Endometrium (tissue), 2 donors: ENCODE results near the gene CCDC141.

Source experiments
- FAIRE-seq: peaks from 2 replicates; lab custom pipeline; 2012; peaks lifted over from hg19 to GRCh38; lab: Jason Lieb, UNC
- donor health status: control.
- donor health status: control.

CCDC141 gene

GRCh38 chr2:178962805-178963433, 87.0 kb downstream of the CCDC141 start:
- FAIRE-seq, result no peak

GRCh38 chr2:178962152-178962551, 87.8 kb downstream of the CCDC141 start:
- no peak for FAIRE-seq

DNA sequence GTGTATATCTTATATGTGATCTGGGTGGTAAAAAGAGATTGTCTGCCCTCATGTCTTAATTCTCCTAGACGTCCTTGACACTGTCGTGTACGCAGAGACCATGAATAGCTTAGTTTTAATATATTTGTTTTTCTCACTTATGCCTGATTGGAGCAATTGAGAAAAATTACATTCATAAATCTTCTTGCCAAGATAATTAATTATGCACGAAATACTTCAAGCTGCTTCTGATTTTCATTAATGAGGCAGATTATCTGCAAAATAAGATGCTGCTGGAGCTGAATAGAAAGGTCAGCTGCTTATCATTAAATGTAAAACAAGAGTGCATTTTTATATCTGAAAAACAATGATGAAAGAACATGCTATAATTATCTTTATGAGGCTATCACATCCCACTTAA, 95.9 kb downstream of the CCDC141 start:
- no peak for FAIRE-seq

- FAIRE-seq, result no peak
Observed at GRCh38 chr2:178951266-178952006, 98.5 kb downstream of the CCDC141 start.

- no peak for FAIRE-seq
Observed at GRCh38 chr2:178949584-178949983, 100.4 kb downstream of the CCDC141 start.

GRCh38 chr2:178949151-178949550, 100.8 kb downstream of the CCDC141 start:
- no peak for FAIRE-seq

GRCh38 chr2:178947006-178947405, 102.9 kb downstream of the CCDC141 start:
- no peak for FAIRE-seq

GRCh38 chr2:178946494-178946893, 103.4 kb downstream of the CCDC141 start:
- FAIRE-seq, result no peak

DNA sequence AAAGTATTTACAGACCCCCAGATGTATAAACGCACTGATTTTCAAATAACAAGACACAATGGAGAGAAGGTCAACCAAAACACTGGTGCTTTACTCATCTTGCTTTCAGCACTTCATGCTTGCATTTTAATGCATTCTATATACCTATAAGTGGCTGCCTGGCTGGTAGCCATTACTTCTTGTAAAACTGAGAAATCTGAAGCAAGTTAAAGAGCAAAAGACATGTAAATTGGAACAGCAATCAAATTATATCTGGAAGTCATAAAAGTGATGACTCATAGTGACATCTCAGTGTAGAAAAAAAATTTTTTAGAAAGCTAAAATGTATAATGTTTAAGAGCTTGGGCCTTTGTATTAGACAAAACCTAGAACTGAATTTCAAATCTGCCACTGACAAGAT, 106.2 kb downstream of the CCDC141 start:
- no peak for FAIRE-seq

DNA sequence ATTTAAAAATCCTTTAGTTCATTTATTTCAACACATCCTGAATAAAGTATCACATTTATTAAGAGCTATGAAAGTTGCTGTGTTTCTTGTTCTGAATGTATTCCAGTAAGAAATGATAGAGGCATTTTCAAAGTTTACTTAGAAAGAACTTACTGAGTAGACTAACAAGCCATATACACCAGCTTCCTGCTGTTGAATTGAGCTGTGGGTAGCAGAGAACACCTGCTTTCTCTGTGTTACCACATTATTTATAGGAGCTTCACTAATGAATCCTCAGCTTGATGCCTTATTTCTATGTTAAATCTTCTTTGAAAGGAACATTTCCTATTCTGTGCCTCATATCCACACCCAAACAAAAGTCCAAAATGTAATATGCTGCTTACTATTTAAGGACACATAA, 115.4 kb downstream of the CCDC141 start:
- no peak for FAIRE-seq

GRCh38 chr2:178933493-178933892, 116.4 kb downstream of the CCDC141 start:
- FAIRE-seq, result no peak

DNA sequence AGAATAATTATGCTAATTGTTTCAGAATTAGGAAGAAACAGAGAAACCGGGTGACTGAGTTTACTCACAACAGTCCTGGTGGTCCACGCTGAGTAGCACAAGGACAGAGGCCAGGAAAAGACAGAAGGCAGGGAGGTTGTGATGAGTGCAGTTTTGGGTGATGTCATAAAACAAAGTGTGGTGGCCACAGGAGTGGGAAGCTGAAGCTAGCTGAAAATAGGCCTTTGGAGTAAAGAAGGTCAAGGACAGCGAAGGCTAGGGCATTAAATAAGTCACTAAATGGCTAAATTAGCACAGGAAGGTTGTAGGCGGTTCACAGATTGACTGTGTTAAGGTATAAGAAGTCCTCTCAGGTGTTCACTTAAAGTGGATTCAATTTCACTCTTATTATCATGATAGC, 121.9 kb downstream of the CCDC141 start:
- no peak for FAIRE-seq

GRCh38 chr2:178927173-178927572, 122.8 kb downstream of the CCDC141 start:
- FAIRE-seq, result no peak

GRCh38 chr2:178924817-178925216, 125.1 kb downstream of the CCDC141 start:
- FAIRE-seq, result no peak

DNA sequence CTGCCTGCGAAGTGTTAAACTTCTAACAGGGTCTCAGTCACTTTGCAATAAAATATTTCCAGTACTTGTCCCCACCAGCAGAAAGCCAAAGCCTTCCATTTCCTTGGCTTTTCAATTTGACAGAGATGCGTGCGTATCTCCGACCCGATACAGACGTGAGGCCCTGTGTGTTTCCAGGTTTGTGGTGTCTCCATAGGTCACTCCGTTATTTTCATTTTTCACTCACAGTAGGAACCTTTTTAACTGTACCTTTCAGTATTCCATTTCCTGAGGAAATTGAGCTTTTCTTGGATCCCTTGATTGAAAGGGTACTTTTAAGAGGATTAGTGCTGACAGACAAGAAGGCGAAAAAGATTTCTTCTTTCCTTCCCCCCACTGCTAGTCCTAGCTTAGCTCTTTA, 126.4 kb downstream of the CCDC141 start:
- no peak for FAIRE-seq

DNA sequence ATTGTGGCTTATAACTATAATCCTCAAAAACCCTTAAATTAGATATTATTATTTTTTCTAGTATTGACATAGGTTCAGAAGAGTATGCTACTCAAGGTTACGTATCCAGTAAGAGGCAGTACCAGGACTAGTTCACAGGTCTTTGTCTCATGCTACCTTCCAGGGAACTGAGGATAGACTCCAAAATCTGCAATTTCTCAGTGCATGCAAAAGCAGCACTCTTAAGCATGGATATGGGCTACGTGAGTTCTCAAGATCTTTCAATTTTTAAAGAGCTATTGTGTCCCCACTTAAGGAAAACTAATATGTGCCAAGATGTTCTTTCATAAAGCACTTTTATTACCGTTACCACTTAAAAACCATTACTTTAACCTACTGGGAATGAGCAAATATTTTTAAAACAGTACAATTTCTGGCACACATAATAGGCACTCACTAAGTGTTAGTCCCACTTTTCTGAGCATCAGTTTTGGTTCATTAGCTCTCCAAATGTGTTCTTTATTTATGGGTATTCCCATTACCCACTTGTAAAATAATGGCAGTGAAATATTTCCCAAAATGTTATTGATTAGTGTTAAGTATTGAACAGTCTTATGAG, 128.9 kb downstream of the CCDC141 start:
- no peak for FAIRE-seq

- FAIRE-seq, result no peak
Observed at GRCh38 chr2:178917555-178917954, 132.4 kb downstream of the CCDC141 start.

DNA sequence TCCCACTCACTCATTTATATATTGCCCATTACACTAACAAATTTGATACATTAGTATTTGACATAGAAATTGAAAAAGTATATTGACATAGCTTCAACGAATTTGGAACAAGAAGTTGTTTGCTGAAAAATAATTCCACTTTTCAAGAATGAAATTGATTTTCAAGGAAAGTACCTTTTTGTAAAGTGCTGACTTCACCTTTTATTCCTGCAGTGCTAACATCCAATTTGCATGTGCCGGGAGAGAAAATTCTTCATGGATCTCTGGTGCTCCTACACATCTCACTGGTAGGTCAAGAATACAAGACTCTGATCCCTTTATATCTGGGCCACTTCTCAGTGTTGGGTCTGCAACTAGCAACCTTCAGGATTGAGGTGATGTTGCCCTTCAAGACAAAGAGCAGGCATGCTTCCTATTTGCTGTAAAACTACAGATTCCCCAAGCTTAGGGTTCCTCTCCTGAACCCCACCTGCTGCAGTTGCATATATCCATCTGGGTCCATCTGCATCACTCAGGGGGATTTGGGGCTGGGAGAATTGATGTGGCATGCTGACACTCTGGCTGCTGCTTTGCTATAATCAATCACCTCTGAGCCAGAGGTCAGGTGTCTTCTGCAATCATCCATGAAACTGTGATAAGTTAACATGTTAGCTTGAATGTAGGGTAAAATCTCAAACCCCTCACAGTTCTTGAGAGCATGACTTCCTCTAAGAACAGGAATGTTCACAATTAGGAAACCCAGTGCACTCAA, 134.3 kb downstream of the CCDC141 start:
- no peak for FAIRE-seq

GRCh38 chr2:178914259-178914849, 135.6 kb downstream of the CCDC141 start:
- FAIRE-seq, result peak; percentile 80

GRCh38 chr2:178913049-178913441, 136.9 kb downstream of the CCDC141 start:
- no peak for FAIRE-seq

GRCh38 chr2:178912416-178913048, 137.4 kb downstream of the CCDC141 start:
- no peak for FAIRE-seq

DNA sequence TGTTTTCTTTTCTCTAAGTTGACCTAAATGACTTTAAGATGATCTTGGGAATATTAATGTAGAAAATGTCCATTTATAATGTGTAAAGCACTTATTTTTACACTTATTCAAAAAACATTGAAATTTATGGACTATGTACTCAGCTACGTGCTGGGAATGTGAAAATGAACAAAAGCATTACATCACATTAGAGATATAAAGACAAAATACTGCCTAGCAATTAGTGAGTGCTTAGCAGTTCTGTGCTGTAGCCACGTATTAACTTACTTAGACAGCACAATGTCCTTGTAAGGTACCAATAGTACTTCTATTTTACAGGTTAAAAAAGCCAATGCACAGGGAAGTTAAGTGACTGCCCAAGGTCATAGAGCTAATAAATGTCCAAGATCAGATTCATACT, 138.9 kb downstream of the CCDC141 start:
- FAIRE-seq, result no peak
